ENCODE results near the gene ZNF611.
A peak's percentile ranks its signal among the peaks of the same experiment; 100 is the strongest.

ZNF611 gene

GRCh38 chr19:52734893-52735661 is at the start of gene ZNF611:
TSS of gene ZNF611 (minus strand) at chr19:52735044. CDS start at chr19:52715894, 19,150 bp downstream.
- peak; percentile 55; the same call in 1 of the 2 replicates for TF ChIP-seq TAF1 (IDR thresholded peaks at IDR 0.05; ENCODE audit: low read depth)
- TF ChIP-seq ZBTB7A (IDR thresholded peaks at IDR 0.05; ENCODE audit: low read depth) = no peak
- no peak for TF ChIP-seq CEBPB (IDR thresholded peaks at IDR 0.05)
- no peak for TF ChIP-seq EP300 (IDR thresholded peaks at IDR 0.05; ENCODE audit: borderline replicate concordance)
- peak; percentile 42 for TF ChIP-seq RAD21 (IDR thresholded peaks at IDR 0.05; ENCODE audit: low read depth)
- TF ChIP-seq TCF12 (IDR thresholded peaks at IDR 0.05; ENCODE audit: low read depth) = peak; percentile 15; the same call in 1 of the 2 replicates
- TF ChIP-seq TEAD4 (IDR thresholded peaks at IDR 0.05) = no peak
- TF ChIP-seq MAX (IDR thresholded peaks at IDR 0.05) = 0 out of 2 replicates have a peak, but pooled peaks have one; percentile 8
- no peak for TF ChIP-seq EGR1 (IDR thresholded peaks at IDR 0.05)
- no peak for TF ChIP-seq YY1 (IDR thresholded peaks at IDR 0.05; ENCODE audit: low read depth)
- TF ChIP-seq FOXM1 (IDR thresholded peaks at IDR 0.05; ENCODE audit: borderline replicate concordance, low read depth) = no peak
- TF ChIP-seq NFIC (IDR thresholded peaks at IDR 0.05) = no peak
- TF ChIP-seq CREB1 (IDR thresholded peaks at IDR 0.05; ENCODE audit: low read depth) = no peak
- no peak for TF ChIP-seq USF1 (IDR thresholded peaks at IDR 0.05)
- no peak for TF ChIP-seq REST (IDR thresholded peaks at IDR 0.05; ENCODE audit: low read depth)

GRCh38 chr19:52778811-52779210 is 44.0 kb upstream of the ZNF611 start:
- no peak for TF ChIP-seq EP300 (IDR thresholded peaks at IDR 0.05; ENCODE audit: borderline replicate concordance)
- no peak for TF ChIP-seq YY1 (IDR thresholded peaks at IDR 0.05; ENCODE audit: low read depth)
- no peak for TF ChIP-seq TEAD4 (IDR thresholded peaks at IDR 0.05)
- no peak for TF ChIP-seq FOXM1 (IDR thresholded peaks at IDR 0.05; ENCODE audit: borderline replicate concordance, low read depth)
- no peak for TF ChIP-seq CEBPB (IDR thresholded peaks at IDR 0.05)
- no peak for TF ChIP-seq REST (IDR thresholded peaks at IDR 0.05; ENCODE audit: low read depth)
- no peak for TF ChIP-seq NFIC (IDR thresholded peaks at IDR 0.05)

- TF ChIP-seq TEAD4 (IDR thresholded peaks at IDR 0.05) (no peak), CEBPB (IDR thresholded peaks at IDR 0.05) (no peak), ZBTB7A (IDR thresholded peaks at IDR 0.05; ENCODE audit: low read depth) (no peak), EGR1 (IDR thresholded peaks at IDR 0.05) (no peak), USF1 (IDR thresholded peaks at IDR 0.05) (no peak)
Measured at GRCh38 chr19:52749780-52750179, 14.9 kb upstream of the ZNF611 start.

GRCh38 chr19:52748336-52748950 is 13.6 kb upstream of the ZNF611 start:
- TF ChIP-seq TAF1 (IDR thresholded peaks at IDR 0.05; ENCODE audit: low read depth) (no peak), EGR1 (IDR thresholded peaks at IDR 0.05) (no peak), CEBPB (IDR thresholded peaks at IDR 0.05) (no peak), USF1 (IDR thresholded peaks at IDR 0.05) (no peak), RAD21 (IDR thresholded peaks at IDR 0.05; ENCODE audit: low read depth) (peak; percentile 50), NFIC (IDR thresholded peaks at IDR 0.05) (no peak)

- TF ChIP-seq USF1 (IDR thresholded peaks at IDR 0.05) (no peak), RAD21 (IDR thresholded peaks at IDR 0.05; ENCODE audit: low read depth) (no peak), EP300 (IDR thresholded peaks at IDR 0.05; ENCODE audit: borderline replicate concordance) (no peak), REST (IDR thresholded peaks at IDR 0.05; ENCODE audit: low read depth) (no peak), EGR1 (IDR thresholded peaks at IDR 0.05) (no peak), NFIC (IDR thresholded peaks at IDR 0.05) (no peak), TEAD4 (IDR thresholded peaks at IDR 0.05) (no peak)
Measured at GRCh38 chr19:52743091-52743490, 8.2 kb upstream of the ZNF611 start.

All from Ishikawa (cell line).